ENCODE data around the gene RXFP2. TPM values are rescaled to one million over a fixed set of nuclear protein-coding genes. Genes with fewer than 3 reads are reported as not detected.

RXFP2 gene
- total RNA-seq, 2 donors from 2014 or later = not detected

DNA sequence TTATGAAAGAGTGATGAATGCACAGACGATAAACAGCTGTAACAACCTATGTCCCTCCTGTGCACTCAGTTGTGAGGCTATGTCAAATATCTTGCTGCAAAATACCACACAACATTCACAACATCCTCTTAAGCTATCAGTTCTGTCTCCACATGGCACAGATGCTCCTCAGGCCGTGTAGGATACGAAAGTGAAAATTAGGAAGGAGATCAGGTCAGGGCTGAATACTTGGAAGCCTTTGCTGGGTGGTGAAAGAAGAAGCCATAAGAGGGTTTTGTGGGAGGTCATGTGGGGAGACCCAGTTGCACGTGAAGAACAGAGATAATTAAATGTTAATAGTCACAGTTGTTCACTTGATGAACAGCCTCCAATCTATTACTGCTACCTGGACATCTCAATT lies 58.9 kb downstream of the RXFP2 start:
- WGBS, 2 experiments (ENCODE audit: insufficient coverage in 1 of 2, insufficient read length in 1 of 2) = 85 to 90% methylated on average over 1 to 4 of the region's 4 CpGs
- H3K4me3 ChIP-seq (ENCODE audit: low read length) = no peak overlapping the region
- H3K36me3 Mint-ChIP-seq (ENCODE audit: low read depth) = no peaks in the 10 kb centered on the region
- no peak overlapping the region for H3K4me3 Mint-ChIP-seq
- H3K27ac ChIP-seq (ENCODE audit: low read depth, low read length) = no peak overlapping the region
- no peaks in the 10 kb centered on the region for H3K9me3 ChIP-seq (ENCODE audit: control insufficient read depth, low read length)
- no peak overlapping the region for H3K27ac Mint-ChIP-seq
- H3K36me3 ChIP-seq (ENCODE audit: control insufficient read depth, insufficient read depth, low read length) = no peaks in the 10 kb centered on the region
- no peak overlapping the region for H3K9ac ChIP-seq (ENCODE audit: extremely low read depth, low read length, poor library complexity, severe bottlenecking)
- no peaks in the 10 kb centered on the region for H3K27me3 ChIP-seq (ENCODE audit: control insufficient read depth, insufficient read depth, low read length, poor library complexity, severe bottlenecking)
- H3K4me1 ChIP-seq (ENCODE audit: control insufficient read depth, insufficient read depth, low read length) = no peaks in the 10 kb centered on the region
- TF ChIP-seq, protein P1, sequence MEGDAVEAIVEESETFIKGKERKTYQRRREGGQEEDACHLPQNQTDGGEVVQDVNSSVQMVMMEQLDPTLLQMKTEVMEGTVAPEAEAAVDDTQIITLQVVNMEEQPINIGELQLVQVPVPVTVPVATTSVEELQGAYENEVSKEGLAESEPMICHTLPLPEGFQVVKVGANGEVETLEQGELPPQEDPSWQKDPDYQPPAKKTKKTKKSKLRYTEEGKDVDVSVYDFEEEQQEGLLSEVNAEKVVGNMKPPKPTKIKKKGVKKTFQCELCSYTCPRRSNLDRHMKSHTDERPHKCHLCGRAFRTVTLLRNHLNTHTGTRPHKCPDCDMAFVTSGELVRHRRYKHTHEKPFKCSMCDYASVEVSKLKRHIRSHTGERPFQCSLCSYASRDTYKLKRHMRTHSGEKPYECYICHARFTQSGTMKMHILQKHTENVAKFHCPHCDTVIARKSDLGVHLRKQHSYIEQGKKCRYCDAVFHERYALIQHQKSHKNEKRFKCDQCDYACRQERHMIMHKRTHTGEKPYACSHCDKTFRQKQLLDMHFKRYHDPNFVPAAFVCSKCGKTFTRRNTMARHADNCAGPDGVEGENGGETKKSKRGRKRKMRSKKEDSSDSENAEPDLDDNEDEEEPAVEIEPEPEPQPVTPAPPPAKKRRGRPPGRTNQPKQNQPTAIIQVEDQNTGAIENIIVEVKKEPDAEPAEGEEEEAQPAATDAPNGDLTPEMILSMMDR (conservative IDR thresholded peaks at IDR 0.05) = no peak
- DNase-seq = no peak
- H3K9me3 Mint-ChIP-seq = peaks cover 3% of the 10 kb centered on the region
- H3K4me1 Mint-ChIP-seq = no peaks in the 10 kb centered on the region
- no peaks in the 10 kb centered on the region for H3K27me3 Mint-ChIP-seq (ENCODE audit: insufficient read depth)

DNA sequence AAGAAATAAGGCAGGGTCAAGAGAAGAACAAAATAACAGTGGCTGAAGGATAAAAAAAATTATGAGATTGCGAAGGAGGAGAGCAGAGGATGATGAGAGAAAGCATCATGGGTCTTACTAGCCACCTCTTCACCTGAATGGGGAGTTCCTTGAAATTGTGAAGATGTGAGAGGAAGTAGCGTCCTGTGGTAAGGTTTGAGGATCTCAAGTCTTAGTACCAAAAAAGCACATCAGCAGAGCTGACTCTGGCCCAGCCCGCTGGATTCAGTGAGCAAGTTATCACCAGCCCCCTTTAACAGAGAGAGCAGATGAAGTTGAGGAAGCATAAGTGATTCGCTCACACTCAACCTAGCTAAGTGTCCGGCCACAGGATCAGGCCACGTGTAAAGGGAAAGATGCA lies 61.8 kb downstream of the RXFP2 start:
- no peak overlapping the region for H3K4me3 Mint-ChIP-seq
- TF ChIP-seq, protein P1 (conservative IDR thresholded peaks at IDR 0.05) = no peak
- Histone ChIP-seq H3K4me1 (ENCODE audit: control insufficient read depth, insufficient read depth, low read length) (no peaks in the 10 kb centered on the region), H3K9me3 (ENCODE audit: control insufficient read depth, low read length) (no peaks in the 10 kb centered on the region), H3K4me3 (ENCODE audit: low read length) (no peak overlapping the region), H3K27me3 (ENCODE audit: control insufficient read depth, insufficient read depth, low read length, poor library complexity, severe bottlenecking) (no peaks in the 10 kb centered on the region), H3K9ac (ENCODE audit: extremely low read depth, low read length, poor library complexity, severe bottlenecking) (no peak overlapping the region), H3K27ac (ENCODE audit: low read depth, low read length) (no peak overlapping the region), H3K36me3 (ENCODE audit: control insufficient read depth, insufficient read depth, low read length) (no peaks in the 10 kb centered on the region)
- no peak overlapping the region for H3K27ac Mint-ChIP-seq
- peaks cover 3% of the 10 kb centered on the region for H3K9me3 Mint-ChIP-seq
- 93 to 97% methylated on average over 6 of the region's 6 CpGs for WGBS, 2 experiments (ENCODE audit: insufficient coverage in 1 of 2, insufficient read length in 1 of 2)
- DNase-seq = no peak
- no peaks in the 10 kb centered on the region for H3K36me3 Mint-ChIP-seq (ENCODE audit: low read depth)
- H3K4me1 Mint-ChIP-seq = no peaks in the 10 kb centered on the region
- no peaks in the 10 kb centered on the region for H3K27me3 Mint-ChIP-seq (ENCODE audit: insufficient read depth)

DNA sequence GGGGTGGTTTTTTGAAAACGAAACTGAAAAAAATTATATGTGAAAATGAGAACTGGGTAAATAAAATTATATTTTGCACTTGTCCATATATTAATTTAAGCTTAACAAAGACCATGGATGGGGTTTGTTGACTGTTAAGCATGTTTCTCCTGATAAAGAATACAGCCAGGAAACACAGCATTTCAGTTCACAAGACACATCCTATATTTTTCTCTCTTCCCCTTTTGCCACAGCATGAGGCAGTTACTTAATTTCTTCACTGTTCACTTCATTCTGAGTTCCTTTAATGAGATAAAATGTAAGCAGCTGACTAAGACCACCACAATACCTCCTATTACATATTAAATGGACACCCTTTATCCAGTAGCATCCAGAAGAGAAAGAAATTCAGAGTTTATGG lies 64.0 kb downstream of the RXFP2 start:
- Mint-ChIP-seq H3K4me3 (no peak overlapping the region), H3K27me3 (ENCODE audit: insufficient read depth) (no peaks in the 10 kb centered on the region), H3K9me3 (peaks cover 3% of the 10 kb centered on the region), H3K36me3 (ENCODE audit: low read depth) (no peaks in the 10 kb centered on the region), H3K27ac (no peak overlapping the region), H3K4me1 (no peaks in the 10 kb centered on the region)
- Histone ChIP-seq H3K4me3 (ENCODE audit: low read length) (no peak overlapping the region), H3K36me3 (ENCODE audit: control insufficient read depth, insufficient read depth, low read length) (no peaks in the 10 kb centered on the region), H3K27me3 (ENCODE audit: control insufficient read depth, insufficient read depth, low read length, poor library complexity, severe bottlenecking) (no peaks in the 10 kb centered on the region), H3K9me3 (ENCODE audit: control insufficient read depth, low read length) (no peaks in the 10 kb centered on the region), H3K4me1 (ENCODE audit: control insufficient read depth, insufficient read depth, low read length) (no peaks in the 10 kb centered on the region), H3K27ac (ENCODE audit: low read depth, low read length) (no peak overlapping the region), H3K9ac (ENCODE audit: extremely low read depth, low read length, poor library complexity, severe bottlenecking) (no peak overlapping the region)
- no CpG with 5 or more reads among the region's 1 CpG for WGBS, 2 experiments (ENCODE audit: insufficient coverage in 1 of 2, insufficient read length in 1 of 2)
- DNase-seq = no peak
- TF ChIP-seq, protein P1 (conservative IDR thresholded peaks at IDR 0.05) = no peak
